Embryonic facial prominence (tissue), 1 donor: ENCODE results near the gene SF3B1.
"Not testable (repeated sequence)": the region's sequence is repeated elsewhere in the genome, so short reads cannot be mapped to it uniquely, and the experiment has no call there.

ENCODE experiments used
- DNase-seq: peaks from one replicate; pipeline ENCODE4 v3.0.0-alpha.2; 2016; ENCODE audit errors: extremely low spot score

SF3B1 gene

DNA sequence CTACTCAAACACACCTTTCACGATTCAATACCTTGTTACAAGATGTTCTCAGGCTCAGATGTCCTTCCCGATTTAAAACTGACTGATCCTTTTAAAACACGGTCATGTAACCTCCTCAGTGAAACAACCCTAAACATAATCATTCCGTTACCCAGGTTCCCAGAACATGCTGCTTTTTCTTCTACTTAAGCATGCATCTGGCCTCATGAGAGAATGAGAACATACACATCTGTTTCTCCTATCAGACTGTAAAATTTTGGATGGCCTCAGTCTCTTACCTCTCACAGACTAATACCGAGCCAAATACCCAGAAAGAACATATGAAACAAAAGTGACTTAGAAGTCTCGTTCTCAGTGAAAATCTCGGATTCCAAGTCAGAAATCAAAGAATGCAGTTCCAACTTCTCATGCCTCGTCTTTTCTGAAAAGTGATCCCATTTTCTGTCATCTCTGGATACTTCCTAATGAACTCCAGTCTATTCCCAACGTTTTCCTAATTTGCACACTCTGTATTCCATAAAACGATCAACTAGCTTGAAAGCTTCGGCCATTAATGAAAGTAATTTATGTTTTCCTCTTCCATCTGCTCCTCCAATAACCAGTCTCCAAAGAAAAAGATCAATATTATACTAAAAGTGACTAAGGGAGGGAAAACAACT lies 919 bp downstream of the SF3B1 start:
- peak; percentile 14 for DNase-seq

DNA sequence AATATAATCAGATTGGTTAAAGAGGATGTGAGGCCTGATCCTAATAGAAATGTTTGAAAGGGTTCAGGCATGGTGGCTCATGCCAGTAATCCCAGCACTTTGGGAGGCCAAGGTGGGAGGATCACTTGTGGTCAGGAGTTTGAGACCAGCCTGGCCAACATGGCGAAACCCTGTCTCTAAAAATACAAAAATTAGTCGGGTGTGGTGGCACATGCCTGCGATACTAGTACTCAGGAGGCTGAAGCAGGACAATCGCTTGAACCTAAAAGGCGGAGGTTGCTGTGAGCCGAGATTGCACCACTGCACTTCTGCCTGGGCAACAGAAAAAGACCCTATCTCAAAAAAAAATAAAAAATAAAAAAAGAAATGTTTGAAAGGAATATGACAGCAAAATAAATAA lies 2.3 kb downstream of the SF3B1 start:
- DNase-seq = not testable (repeated sequence)

DNA sequence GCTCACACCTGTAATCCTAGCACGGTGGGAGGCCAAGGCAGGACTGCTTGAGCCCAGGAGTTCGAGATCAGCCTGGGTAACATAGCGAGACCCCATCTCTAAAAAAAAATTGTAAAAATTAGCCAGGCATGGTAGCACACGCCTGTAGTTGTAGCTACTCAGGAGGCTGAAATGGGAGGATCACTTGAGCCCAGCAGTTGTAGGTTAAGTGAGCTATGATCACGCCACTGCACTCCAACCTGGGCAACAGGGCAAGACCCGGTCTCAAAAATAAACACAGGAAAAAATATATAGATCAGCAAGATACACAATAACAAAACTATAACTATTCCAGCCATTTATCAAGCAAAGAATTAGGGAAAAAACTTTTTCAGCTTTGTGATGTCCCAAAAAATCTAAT lies 3.0 kb downstream of the SF3B1 start:
- no peak for DNase-seq

DNA sequence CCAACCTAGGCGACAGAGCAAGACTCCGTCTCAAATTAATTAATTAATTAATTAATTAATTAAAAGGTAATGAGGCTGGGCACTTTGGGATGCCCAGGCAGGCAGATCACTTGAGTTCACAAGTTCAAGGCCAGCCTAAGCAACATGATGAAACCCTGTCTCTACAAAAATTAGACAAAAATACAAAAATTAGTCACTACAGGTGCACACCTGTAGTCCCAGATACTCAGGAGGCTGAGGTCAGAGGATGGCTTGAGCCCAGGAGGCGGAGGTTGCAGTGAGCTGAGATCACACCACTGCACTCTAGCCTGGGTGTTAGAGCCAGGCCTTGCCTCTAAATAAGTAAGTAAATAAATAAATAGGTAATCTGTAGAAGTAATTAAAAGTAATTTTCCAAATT lies 6.8 kb downstream of the SF3B1 start:
- DNase-seq = no peak

DNA sequence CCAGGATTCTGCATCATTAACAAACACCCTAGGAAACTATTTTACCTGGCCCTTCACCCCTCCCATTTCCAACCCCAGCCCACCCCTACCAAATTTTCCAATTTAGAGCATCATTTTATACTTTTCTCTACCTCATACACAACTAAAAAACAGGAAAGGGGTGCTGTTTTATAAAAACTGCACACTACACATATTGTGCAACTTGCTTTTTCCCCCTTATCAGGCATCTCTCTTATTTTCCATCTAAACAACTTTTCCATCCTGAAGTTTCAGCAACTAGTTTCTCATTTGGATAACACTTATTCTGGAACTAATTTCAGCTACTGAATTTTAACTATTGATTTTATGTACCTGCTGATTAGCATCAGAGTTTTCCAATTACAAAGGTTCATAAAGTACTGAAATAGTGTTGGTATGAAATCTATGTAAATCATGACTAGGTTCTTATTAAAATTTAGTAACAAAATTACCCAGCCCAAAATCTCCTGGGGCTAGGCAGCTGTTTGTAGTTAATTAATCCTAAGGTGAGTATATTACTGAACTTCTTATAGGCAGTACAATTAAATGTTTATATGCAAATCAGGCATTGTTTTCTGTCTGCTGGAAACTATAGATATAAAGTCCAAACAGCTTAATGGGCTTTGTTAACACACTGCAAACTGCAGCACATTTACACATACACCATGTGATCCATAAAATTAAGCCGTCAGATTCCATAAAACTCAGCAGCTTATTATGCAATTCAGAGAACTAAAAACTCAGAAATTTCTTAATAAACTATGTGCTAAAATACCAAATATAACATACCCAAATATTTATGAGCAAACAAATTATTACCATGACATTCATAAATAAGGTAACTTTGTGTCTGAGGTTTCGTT lies 7.9 kb downstream of the SF3B1 start:
- no peak for DNase-seq

DNA sequence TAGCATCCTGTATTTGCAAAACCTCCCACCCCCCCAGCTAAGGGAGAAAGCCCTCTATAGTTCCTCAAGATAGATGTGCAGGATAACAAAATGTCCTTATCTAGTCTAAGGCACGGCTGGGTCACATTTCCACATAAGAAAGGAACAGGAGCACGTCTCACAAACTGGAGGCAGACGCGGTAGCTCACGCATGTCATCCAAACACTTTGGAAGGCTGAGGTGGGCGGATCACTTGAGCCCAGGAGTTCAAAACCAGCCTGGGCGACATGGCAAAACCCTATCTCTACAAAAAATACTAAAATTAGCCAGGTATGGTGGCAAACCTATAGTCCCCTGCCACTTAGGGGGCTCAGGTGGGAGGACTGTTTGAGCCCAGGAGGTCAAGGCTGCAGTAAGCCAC lies 9.3 kb downstream of the SF3B1 start:
- no peak for DNase-seq

DNA sequence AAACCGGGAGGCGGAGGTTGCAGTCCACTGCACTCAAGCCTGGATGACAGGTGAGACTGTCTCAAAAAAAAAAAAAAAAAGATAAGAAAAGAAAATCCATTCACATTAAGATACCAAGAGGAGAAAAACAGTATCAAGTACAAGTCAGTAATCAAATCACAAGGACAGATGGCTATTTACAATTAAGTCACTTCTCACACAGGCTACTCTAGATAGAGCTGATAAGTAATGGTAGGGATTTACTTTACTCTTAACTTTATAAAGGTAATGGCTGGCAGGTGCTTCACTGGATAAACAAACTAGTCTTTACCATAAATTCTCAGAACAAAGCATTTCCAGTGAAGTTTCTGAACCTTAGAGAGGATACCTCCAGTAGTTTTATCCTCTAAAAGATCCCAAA lies 11.5 kb downstream of the SF3B1 start:
- DNase-seq = no peak

DNA sequence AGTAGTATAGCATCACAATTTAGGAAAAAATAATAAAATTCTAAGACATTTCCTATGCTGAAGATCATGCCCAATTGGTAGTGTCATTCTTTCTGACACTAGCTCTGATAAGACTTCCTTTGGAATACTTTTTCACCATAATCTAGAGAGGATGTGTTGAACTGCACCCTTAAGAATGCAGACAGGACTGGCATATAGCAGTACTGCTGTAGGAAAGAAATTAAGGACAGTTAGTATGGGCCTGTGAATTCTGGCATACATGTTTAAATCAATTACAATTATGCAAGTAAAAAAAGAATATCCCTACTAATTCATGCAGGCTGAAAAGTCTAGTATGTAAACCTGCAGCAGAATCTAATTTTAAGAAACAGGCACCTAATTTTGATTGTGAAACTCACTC lies 15.4 kb downstream of the SF3B1 start:
- no peak for DNase-seq

DNA sequence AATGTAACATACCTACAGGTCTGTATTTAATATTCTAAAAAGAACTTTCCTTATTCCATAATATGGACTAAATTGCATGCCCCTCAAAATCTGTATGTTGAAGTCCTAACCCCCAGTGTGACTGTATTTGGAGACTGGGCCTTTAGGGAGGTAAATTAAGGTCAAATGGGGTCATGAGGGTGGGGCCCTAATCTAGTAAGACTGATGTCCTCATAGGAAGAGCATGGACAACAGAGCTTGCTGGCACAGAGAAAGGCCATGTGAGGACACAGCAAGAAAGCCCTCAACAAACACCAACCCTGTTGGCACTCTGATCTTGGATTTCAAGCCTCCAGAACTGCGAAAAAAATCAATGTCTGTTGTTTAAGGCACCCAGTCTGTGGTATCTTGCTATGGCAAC lies 18.6 kb downstream of the SF3B1 start:
- no peak for DNase-seq

DNA sequence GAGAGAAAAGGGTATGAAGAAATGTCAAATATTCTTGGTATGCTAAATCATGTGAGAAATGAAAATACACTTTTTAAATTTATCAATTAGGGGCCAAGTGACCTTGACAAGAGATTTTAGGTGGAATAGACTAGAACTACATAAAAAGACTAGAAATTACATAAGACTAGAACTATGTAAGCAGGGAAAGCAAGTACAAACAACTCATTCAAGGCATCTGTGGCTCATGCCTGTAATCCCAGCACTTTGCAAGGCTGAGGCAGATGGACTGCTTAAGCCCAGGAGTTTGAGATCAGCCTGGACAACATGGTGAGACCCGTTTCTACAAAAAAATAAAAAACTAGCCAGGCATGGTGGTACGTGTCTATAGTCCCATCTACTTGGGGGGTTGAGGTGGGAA lies 20.3 kb downstream of the SF3B1 start:
- no peak for DNase-seq

DNA sequence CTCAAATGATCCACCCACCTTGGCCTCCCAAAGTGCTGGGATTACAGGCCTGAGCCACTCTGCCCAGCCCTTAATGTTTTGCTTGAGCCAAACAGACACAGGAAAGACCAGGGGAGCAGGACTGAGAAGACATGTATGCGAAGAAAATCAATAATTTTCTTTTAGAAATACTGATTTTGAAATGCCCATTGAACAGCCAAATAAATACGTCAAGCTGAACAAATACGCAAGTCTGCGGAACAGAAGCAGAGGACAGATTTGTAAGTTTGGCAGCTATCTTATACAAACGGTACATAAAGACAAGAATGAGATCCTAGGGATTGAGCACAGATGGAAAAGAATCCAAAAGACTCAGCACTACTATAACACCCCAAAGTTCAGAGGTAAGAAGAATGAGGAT lies 20.8 kb downstream of the SF3B1 start:
- no peak for DNase-seq

DNA sequence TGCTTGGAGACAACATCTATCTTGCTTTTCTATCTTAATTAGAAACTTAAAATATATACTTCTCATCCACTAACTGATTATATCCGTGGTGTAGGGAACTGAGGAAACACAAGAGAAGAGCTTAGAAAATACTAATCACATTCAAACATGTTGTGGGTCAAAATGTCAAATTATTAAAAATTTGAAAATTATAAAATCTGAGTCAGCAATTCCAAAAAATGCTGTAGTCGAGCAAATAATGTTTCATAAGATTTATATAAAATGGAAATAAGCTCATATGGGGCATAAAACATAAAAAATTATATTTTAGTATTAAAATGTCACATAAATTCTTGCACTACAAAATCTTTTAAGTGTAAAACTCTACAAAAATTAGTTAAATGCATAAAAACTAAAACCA lies 29.2 kb downstream of the SF3B1 start:
- DNase-seq = no peak

DNA sequence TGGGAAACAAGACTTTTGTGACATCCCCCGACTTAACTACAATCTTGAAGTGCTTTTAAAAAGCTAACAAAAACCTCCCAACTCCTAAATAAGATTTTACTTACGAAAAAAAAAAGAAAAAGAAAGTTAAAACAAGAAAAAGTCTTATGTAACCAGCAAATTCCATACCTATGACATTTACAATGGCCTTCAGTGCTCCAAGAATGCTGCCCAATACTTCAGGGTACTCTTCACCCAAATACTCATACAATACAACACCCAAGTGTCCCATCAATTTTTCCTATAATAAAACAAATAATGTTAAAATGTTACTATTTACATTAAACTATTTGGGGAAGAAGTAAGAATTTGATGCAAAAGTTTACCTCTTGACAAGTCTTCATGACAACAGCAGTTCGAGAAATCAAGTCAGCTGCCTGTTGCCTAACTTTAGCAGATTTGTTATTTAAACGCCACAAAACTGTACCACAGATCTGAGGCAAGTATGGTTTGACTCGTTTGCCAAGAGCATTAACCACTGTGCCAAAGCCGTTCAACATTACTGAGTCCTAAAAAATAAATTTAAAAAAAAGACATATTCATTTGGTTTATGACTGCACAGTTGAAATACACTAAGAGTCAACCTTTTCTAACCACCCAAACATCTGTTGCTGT lies 34.8 kb downstream of the SF3B1 start:
- DNase-seq = no peak

DNA sequence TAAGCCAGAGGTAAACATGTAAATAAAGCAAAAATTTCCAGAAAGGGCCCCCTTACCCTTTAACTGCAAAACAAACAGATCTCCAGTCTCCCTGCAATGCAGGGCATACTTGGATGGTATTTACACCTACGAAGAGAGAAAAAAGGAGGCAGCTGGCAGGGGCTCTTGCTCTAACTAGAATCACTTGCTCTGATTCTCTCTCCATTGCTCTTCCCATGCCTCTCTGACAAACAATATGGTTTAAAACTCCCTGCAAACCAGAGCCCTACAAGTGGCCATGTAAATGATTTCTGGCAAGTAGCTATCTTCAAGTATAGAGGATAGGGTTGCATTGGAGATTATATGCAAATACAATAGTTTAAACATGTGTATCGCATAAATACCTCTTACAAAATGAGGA lies 35.9 kb downstream of the SF3B1 start:
- no peak for DNase-seq

DNA sequence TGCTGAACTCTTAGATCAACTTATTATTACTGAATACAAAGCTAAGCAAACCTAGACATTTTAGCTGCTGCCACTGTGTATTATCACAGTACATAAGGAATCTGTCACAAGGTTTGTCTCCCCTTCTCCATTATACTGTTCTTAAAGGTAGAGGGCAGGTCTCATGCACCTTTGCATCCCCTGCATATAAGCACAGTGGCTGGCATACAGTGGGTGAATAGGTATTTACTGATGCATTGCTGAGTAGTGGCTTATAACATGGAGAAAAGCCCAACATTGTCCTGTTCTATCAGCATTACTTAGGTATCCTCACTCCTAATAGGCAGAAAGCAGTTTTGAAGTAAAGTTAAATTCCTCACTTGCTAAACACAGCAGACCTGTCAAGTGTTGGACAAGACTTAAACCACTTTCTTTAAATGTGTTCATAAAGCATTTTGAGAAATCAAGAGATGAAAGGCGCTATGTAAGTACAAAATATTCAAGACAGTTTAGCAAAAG lies 43.6 kb downstream of the SF3B1 start:
- DNase-seq = no peak

DNA sequence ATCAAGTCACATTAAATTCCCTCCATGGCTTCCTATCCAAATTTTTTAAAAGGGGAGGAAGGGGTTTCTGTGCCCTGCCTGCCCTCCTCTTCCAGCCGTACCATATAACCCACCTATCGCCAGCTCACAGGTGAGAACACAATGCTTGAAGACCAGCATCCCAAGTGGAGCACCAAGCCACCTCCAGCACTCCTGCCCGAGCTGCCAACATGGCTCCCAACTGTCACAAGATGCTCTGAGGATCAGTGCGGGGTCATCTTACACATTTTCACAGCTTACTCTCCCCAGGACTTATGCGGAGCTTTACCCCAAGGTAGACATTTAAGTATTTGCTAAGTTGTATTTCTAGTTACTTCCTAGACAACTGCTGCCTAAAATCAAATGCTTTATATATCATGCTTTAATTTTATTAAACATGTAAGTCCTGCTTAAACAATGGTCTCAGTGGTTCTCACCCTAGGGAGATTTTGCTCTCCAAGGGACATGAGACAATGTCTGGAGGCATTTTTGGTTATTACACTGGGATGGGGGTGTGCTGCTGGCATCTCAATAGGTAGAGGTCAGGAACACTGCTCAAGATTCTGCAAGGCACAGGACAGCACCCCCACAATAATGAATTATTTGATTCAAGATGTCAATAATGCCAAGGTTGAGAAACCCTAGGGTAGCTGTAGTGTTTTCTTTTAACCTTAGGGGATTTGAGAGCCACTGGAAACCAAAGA lies 45.8 kb downstream of the SF3B1 start:
- DNase-seq = no peak

DNA sequence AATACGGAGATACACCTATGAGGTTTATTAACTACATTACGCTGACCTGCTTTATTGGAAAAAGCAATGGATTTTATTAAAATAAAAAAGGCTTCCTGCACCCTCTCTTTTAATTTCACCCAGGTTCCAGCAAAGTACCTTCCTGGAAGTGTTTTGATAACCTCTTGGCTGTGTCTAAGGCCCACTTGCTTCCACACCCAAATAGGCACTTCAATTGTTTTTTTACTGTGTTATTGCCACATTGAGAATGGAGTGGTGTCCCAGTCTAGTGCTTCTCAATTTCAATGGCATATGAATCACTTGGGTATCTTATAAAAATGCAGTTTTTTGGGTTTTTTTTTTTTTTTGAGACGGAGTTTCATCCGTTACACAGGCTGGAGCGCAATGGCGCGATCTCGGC lies 47.6 kb downstream of the SF3B1 start:
- DNase-seq = no peak

DNA sequence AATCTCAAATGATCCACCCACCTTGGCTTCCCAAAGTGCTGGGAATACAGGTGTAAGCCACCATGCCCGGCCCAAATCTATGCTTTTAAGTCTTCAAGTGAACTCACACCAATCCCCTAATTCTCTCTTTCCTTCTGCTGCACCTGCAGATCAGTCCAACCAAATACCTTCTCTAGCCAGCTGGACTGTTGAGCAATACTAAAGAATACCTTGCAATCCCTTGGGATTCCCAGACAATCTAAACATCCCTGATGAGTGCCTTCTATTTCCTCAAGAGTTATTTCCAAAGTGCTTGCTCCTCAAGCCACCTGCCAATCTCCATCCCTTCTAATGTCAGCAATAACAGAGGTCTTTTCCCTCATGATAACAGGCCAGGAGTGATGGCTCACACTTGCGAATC lies 48.6 kb downstream of the SF3B1 start:
- DNase-seq = no peak

DNA sequence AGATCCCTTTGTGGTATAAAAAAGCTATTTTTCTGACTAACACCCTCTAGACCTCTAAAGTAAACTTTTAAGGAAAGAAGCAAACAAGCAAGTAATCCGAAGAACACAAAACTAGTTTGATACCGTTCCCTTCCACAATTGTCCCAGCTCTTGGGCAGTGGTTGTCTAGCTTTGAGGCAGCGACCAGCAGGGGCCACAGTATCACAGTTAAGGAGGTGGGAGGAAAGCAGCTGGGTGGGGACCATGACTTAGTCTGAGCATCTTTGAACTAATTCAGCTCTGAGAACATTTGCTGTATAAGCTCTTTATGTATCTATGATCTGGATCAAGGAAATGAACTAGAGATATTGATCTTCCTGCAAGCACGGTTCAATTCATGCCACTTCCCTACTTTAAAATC lies 51.0 kb downstream of the SF3B1 start:
- DNase-seq = no peak

DNA sequence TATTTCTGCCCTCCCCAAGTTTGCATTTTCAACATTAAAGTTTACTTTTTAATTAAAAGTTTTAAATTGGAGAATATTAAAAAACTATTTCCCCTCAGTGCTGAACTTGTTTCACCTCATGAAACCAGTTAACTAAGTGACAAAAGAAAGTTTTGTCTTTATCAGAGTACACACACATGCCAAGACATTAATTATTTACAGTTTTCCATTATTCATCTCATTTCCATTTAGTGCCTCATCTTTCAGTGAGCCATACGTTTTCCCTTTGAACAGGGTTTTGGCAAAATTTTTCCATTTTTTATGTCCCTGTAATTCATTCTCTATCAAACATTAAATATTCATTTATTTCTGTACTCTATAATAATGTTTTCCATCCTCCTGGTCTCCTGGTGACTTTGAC lies 53.2 kb downstream of the SF3B1 start:
- DNase-seq = no peak

DNA sequence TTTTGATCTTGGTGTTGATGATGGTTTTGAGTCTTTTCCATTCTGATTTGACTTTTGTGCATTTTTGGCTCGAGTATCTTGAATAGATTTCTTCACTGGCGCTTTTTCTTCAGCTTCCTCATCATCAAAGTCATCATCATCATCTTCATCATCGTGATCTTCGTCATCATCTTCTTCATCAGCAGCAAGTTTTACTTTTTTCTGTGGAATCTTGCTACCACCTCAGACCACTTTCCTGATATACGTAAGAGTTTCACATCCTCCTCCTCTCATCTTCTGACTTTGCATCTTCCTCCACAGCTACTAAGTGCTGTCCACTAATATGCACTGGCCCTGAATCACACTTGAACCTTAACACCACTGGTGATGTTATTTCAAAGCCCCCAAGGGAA lies 54.9 kb downstream of the SF3B1 start:
- not testable (repeated sequence) for DNase-seq

DNA sequence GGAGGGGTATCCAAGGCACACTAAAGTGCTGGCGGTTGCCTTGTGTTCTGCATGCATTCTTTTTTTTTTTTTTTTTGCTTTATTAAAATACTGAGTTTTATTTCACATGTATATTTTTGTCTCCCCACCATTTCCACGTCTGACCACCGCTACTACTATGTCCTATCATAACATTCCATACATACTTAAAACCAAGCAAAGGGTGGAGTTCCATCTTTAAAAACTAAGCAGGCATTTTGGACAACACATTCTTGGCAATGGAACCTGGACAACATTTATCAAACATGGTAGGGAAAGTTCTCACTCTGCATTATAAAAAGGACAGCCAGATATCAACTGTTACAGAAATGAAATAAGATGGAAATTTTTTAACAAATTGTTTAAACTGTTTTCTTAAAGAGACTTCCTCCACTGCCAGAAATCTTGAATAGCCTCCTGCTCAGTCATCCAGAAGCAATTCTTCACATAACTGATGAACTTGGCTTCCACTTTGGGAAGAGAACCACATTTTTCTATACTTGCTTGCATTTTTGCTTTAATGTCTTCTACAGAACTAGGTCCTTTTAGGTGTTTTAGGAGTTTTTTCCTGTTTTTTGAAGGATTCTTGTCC lies 55.4 kb downstream of the SF3B1 start:
- DNase-seq = not testable (repeated sequence)
